ENCODE data around the gene ATXN7L1. TPM values are rescaled to one million over a fixed set of nuclear protein-coding genes. Genes with fewer than 3 reads are reported as not detected.

ATXN7L1 gene
- total RNA-seq, 6 experiments from 2014 or later, result 7.1 to 15.7 (median 11.0) TPM

GRCh38 chr7:105803429-105803736, 73.0 kb downstream of the ATXN7L1 start:
- H3K4me1 ChIP-seq, result peaks cover 0 to 30% (median 8%) of the 10 kb centered on the region in 4 donors
- no peaks in the 10 kb centered on the region for H3K27me3 ChIP-seq
- H3K4me3 ChIP-seq, result no peak overlapping the region
- no CpG with 5 or more reads among the region's 2 CpGs for WGBS (ENCODE audit: insufficient coverage, low coverage, low lambda C conversion rate, missing lambda C conversion rate)
- peak in 2 of 4 donors; percentile 9 to 17 for ATAC-seq
- H3K9me3 ChIP-seq, result no peaks in the 10 kb centered on the region
- intact Hi-C loops (cut with DNase I), result no loop called here
- no peak for TF ChIP-seq POLR2A (IDR thresholded peaks at IDR 0.05)
- TF ChIP-seq CTCF (IDR thresholded peaks at IDR 0.05), result no peak
- no peak for DNase-seq
- H3K36me3 ChIP-seq, result no peaks in the 10 kb centered on the region
- peak overlapping the region in 1 of 3 donors; percentile 39 for H3K27ac ChIP-seq

- H3K36me3 ChIP-seq, result no peaks in the 10 kb centered on the region
- no peak overlapping the region for H3K4me3 ChIP-seq
- H3K27ac ChIP-seq, result peak overlapping the region; percentile 18 to 54 (median 39)
- H3K9me3 ChIP-seq, result no peaks in the 10 kb centered on the region
- peak; percentile 51 to 62 (median 56) for DNase-seq
- intact Hi-C loops (cut with DNase I), result no loop called here
- no peaks in the 10 kb centered on the region for H3K27me3 ChIP-seq
- WGBS (ENCODE audit: insufficient coverage, low coverage, low lambda C conversion rate, missing lambda C conversion rate), result 34% methylated on average over 4 of the region's 7 CpGs
- TF ChIP-seq POLR2A (IDR thresholded peaks at IDR 0.05) (no peak), CTCF (IDR thresholded peaks at IDR 0.05) (no peak)
- peaks cover 0 to 30% (median 8%) of the 10 kb centered on the region in 4 donors for H3K4me1 ChIP-seq
- ATAC-seq, result peak; percentile 79 to 88 (median 85)
Observed at GRCh38 chr7:105802604-105803428, 73.6 kb downstream of the ATXN7L1 start.

GRCh38 chr7:105800849-105801534, 75.4 kb downstream of the ATXN7L1 start:
- Histone ChIP-seq H3K4me3 (no peak overlapping the region), H3K27ac (no peak overlapping the region), H3K4me1 (peaks cover 0 to 30% (median 8%) of the 10 kb centered on the region in 4 donors), H3K9me3 (no peaks in the 10 kb centered on the region), H3K36me3 (no peaks in the 10 kb centered on the region), H3K27me3 (no peaks in the 10 kb centered on the region)
- intact Hi-C loops (cut with DNase I), result no loop called here
- 98% methylated on average over 5 of the region's 6 CpGs for WGBS (ENCODE audit: insufficient coverage, low coverage, low lambda C conversion rate, missing lambda C conversion rate)
- no peak for ATAC-seq
- TF ChIP-seq CTCF (IDR thresholded peaks at IDR 0.05), result no peak
- no peak for TF ChIP-seq POLR2A (IDR thresholded peaks at IDR 0.05)
- no peak for DNase-seq

- intact Hi-C loops (cut with DNase I), result no loop called here
- ATAC-seq (no peak), DNase-seq (no peak)
- Histone ChIP-seq H3K4me1 (peaks cover 0 to 32% (median 11%) of the 10 kb centered on the region in 4 donors), H3K36me3 (no peaks in the 10 kb centered on the region), H3K27ac (no peak overlapping the region), H3K9me3 (no peaks in the 10 kb centered on the region), H3K4me3 (no peak overlapping the region), H3K27me3 (no peaks in the 10 kb centered on the region)
- TF ChIP-seq CTCF (IDR thresholded peaks at IDR 0.05) (no peak), POLR2A (IDR thresholded peaks at IDR 0.05) (no peak)
- WGBS (ENCODE audit: insufficient coverage, low coverage, low lambda C conversion rate, missing lambda C conversion rate), result 64% methylated on average over 3 of the region's 3 CpGs
Observed at GRCh38 chr7:105800442-105800841, 76.0 kb downstream of the ATXN7L1 start.
